NOMO-1 treated with DMSO at 0.1 percent for 48 hours (cell line): ENCODE results near the gene WDR86.

Source experiments
- DNase-seq: peaks from one replicate; lab custom pipeline; 2025; ENCODE audit not compliant: unreplicated experiment; lab: John Stamatoyannopoulos, UW

WDR86 gene

GRCh38 chr7:151408839-151409666, 785 bp downstream of the WDR86 start:
- DNase-seq = no peak

- no peak for DNase-seq
Measured at GRCh38 chr7:151408498-151408838, 1.4 kb downstream of the WDR86 start.

- no peak for DNase-seq
Measured at GRCh38 chr7:151406886-151407583, 2.8 kb downstream of the WDR86 start.

GRCh38 chr7:151406051-151406875, 3.6 kb downstream of the WDR86 start:
- DNase-seq = no peak

GRCh38 chr7:151405588-151405987, 4.2 kb downstream of the WDR86 start:
- no peak for DNase-seq

DNA sequence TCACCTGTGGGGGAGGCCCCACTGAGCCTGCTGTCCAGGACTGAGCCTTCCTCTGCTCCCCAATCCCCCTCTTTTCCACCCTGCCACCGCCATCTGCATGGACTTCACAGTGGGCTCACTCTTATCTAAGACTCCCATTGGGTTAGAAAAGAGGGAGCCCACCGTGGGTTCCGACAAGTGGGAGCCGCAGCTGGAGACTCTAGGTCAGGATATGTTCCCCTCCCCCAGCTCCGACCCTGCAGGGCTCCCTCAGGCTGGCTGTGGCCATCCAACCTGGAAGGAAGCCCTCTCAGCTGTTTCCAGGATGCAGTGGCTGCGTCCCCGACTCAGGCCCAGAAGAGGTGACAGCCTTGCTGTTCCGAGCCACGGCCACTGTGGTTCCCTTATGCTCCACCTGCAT, 4.8 kb downstream of the WDR86 start:
- DNase-seq = no peak

DNA sequence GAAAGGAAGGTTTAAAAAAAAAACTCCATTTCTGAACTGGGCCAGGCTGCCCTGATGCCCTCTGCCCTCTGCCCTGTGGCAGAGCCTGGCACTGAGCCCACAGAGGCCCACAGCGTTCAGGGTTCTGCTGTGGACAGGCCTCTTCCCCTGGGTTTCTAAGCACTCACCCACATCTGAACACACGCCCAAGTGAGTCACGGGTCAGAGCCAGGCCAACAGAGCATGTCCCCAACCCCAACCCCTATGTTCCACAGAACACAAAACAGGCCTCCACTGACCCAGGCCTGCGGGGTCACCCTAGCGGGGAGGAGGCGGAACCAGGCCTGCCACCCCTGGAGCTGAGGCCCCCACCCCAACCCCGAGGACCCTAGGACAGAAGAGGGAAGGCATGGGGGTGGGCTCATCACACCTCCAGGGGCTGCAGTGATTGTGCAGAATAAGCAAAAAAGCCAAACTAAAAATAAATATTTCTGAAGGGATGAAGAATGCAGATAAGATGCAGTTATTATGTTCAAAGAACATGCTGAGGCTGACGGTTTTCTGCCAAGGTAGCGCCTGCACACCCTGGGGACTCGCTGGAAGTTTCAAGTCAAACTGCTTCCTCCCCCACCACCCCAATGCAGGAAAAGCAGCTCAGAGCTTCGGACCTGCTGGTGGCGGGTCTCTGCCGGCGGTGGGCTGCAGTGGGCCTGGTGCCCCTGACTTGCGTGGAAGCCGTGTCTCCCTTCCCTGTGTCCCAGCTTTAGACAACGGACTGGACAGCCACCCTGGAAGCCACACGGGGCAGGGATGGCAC, 5.4 kb downstream of the WDR86 start:
- no peak for DNase-seq

GRCh38 chr7:151403764-151404163, 6.1 kb downstream of the WDR86 start:
- no peak for DNase-seq

DNA sequence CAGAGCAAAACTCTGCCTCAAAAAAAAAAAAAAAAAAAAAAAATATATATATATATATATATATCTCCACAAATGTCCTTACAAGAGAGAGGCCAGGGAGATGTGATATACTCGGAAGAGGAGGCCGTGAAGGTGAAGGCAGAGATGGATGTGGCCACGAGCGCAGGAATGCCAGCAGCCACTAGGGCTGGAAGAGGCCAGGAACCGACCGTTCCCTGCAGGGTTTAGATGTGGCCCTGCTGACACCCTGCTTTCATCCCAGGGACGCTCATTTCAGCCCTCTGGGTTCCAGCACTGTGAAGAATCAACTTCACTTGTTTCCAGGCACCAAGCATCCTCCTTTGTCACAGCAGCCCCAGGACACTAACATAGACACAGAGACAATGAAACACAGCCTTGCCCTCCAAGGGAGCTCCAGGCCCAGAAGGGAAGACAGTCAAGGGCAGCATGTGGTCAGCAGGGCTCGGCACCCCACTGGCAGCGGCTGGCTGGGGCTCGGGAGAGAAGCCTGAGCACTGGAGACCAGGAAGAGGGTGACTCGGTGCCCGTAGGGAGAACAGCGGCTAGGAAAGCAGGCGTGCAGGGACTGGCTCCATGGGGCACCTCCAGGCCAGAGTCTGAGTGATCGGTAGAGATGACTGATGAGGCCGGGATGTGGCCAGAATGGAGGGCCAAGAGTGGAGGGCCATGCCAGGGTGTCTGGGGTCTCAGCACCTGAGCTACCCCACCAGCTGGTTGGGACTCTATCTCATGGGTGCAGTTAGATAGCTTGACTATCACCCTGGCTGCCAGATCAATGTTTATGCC, 7.6 kb downstream of the WDR86 start:
- DNase-seq = no peak

- no peak for DNase-seq
Measured at GRCh38 chr7:151400626-151401315, 9.1 kb downstream of the WDR86 start.

GRCh38 chr7:151399906-151400305, 9.9 kb downstream of the WDR86 start:
- DNase-seq = no peak

DNA sequence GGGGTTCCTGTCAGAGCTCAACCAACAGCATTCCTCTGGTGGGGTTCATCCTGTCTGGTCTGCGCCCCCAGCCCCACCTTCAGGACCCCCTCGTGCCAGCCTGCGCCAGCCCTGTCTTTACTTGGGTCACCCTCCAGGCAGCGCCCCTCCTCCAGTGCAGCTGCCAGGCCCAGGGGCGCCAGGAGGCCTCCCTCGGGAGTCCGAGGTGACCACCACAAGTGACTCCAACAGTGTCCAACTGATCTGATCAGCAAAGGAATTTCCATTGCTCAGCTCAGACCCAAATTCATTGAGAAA, 10.6 kb downstream of the WDR86 start:
- DNase-seq = no peak

DNA sequence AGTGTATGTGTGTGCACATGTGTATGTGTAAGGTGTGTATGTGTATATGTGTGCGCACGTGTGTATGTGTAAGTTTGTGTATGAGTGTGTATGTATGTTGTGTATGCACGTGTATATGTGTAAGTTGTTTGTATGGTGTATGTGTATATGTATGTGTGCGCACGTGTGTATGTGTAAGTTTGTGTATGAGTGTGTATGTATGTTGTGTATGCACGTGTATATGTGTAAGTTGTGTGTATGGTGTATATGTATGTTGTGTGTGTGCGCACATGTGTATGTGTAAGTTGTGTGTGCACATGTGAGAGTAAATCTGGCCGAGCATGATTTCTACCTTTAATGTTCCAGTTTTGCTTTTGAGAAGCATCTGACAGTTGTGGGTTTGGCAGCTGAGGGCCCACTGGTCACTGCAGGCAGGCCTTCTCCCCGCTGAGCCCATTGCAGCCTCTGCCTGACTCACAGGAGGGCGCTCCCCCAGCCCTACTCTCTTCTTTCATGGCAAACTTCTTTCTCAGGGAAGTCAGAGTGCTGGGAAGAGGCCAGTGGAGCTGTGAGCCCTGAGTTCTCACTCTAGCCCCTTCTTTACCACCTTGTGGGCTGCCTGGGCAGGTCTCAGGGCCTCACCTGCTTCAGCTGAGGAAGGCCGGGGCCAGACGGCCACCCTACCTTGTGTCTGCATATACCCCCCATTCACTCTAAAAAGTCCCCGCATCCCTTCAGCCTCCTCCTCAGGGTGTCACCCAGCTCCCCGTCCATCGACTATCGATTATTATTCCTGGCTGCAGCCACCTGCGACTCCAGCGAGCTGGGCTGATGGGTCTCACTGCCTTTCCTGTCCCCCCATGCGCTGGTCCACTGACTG, 11.2 kb downstream of the WDR86 start:
- DNase-seq = no peak

DNA sequence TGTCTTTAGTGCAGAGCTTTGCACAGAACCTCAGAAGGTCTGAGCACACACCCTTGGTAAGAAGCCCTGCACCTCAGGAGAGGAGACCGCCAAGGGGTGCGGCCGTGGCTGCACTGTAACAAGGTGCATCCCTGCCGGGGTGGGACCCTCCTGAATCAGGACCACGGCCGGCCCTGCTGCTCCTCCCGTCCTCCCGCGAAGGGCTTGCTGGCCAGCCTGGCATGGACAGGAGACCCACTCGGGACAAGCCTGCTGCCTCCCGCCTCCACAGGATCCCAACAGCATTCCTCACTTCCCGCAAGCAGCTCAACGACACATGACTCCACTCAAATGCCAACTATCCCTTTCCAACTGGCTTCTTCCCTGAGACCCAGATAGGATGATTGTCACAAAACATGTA, 12.8 kb downstream of the WDR86 start:
- DNase-seq = no peak

GRCh38 chr7:151396328-151396970, 13.4 kb downstream of the WDR86 start:
- no peak for DNase-seq

DNA sequence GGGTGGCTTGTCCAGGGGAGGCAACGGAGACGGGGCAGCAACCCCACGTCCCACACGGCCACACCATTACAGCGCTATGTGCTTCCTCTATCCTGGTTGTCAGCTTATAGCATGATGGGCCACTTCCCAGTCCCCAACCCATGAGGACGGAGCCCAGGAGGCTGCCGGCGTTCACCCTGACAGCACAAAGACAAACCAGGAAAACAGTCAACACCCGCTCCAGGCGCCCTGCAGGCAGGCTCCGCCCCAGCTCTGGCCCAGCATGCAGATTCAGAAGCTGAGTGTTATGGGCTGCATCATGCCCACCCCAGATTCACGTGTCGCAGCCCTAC, 14.8 kb downstream of the WDR86 start:
- no peak for DNase-seq

DNA sequence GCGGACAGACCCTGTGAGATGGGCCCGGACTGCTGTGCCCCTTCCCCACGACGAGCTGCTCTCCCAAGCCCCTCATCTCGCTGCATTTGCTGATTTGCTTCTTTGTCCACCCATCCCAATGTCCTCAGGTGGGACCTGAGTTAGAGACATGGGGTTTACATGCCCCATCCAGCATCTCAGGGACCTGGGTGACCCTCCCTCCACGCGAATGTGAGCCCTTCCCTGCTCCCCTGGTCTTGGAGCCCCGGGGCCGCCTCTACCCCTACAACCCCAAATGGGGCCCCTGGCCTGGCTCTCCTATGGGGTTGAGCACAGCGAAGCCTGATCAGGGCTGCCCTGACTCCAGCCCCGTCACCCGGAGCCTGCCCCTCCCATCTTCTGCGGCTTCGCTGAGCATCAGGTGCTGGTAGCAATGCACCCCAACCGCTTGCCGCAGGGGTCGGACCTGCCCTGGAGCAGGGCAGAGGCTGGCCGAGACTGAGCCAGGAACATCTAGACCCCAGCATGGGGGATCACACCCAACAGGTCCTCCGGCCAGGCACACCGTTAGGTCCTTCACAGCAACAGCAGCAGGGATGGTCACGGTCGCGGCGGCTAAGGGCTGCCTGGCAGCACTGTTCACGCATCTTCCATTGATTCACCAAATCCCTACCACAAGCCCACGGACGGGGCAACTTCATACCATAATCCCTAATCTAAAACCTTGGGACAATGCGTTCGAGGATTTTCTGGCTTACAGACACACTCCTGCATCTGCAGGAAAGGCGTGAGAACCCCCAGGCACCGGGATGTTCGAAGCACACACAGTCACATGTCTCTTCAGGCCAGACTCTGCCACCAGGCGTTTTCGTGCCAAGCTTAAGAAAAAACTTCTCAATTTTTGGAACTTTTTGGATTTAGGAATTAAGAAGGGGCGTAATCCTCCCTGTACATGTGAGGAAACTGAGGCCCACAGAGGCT, 15.5 kb downstream of the WDR86 start:
- DNase-seq = no peak
